ENCODE measurements around the gene PTTG1IP. TPM values are rescaled to one million over a fixed set of nuclear protein-coding genes. Genes with fewer than 3 reads are reported as not detected.

PTTG1IP gene
- total and polyA plus RNA-seq, 2 donors (not counting 1 experiment from before 2014, with no cell fraction given): 229 to 240 TPM

DNA sequence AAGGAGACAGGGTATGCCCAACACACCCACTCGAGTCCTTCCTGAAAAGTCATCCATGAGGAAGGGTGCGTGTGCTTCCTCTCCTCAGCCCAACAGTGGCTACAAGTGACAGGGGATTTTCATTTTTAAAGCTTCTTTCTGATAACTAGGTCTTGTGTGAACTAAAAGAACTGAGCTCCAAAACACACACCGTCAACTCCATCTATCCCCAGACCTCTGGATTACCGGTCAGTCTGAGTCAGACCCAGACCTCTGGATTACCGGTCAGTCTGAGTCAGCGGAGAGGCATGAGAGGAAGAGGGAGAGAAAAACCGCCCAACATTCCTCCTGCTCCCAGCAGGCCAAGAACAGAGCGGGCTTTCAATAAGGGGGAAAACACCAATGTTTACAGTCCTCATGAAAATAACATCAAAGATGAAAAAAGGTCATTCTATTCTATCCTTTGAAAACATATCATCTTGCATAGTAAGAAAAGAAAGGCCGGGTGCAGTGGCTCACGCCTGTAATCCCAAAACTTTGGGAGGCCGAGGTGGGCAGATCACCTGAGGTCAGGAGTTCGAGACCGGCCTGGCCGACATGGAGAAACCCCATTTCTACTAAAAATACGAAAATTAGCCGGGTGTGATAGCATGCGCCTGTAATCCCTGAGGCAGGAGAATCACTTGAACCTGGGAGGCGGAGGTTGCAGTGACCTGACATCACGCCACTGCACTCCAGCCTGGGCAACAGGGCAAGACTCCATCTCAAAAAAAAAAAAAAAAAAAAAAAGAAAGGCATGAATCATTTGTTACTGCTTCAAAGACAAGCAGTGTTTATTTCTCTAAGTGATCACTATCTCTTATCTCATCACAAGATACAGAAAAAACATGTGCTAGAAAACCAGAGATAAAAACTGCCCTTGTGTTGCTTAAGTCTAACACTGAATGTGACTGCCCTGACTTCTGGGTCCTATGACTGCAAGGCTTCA is 3.4 kb downstream of the PTTG1IP start:
- H2AFZ ChIP-seq (ENCODE audit: low read length): no peak overlapping the region
- peak overlapping the region; percentile 90 for H3K4me2 ChIP-seq (ENCODE audit: extremely low read depth, insufficient read depth, low read length)
- DNase-seq (ENCODE audit: low read depth in 2 of 2): peak; percentile 88 to 98
- H3K9ac ChIP-seq (ENCODE audit: insufficient read depth, low read length): peak overlapping the region; percentile 43
- H3K27me3 ChIP-seq (ENCODE audit: control insufficient read depth, insufficient read depth, low read length): no peaks in the 10 kb centered on the region
- TF ChIP-seq, protein P1, sequence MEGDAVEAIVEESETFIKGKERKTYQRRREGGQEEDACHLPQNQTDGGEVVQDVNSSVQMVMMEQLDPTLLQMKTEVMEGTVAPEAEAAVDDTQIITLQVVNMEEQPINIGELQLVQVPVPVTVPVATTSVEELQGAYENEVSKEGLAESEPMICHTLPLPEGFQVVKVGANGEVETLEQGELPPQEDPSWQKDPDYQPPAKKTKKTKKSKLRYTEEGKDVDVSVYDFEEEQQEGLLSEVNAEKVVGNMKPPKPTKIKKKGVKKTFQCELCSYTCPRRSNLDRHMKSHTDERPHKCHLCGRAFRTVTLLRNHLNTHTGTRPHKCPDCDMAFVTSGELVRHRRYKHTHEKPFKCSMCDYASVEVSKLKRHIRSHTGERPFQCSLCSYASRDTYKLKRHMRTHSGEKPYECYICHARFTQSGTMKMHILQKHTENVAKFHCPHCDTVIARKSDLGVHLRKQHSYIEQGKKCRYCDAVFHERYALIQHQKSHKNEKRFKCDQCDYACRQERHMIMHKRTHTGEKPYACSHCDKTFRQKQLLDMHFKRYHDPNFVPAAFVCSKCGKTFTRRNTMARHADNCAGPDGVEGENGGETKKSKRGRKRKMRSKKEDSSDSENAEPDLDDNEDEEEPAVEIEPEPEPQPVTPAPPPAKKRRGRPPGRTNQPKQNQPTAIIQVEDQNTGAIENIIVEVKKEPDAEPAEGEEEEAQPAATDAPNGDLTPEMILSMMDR (conservative IDR thresholded peaks at IDR 0.05 in 1 of 2, IDR thresholded peaks at IDR 0.05 in 1 of 2; ENCODE audit: low read depth in 1 of 2, low read length in 2 of 2): no peak
- TF ChIP-seq EZH2 (IDR thresholded peaks at IDR 0.05; ENCODE audit: low read length, missing control alignments): no peak
- no peaks in the 10 kb centered on the region for H3K9me3 ChIP-seq (ENCODE audit: control insufficient read depth, insufficient read depth, low read depth, low read length)
- H3K4me1 ChIP-seq (ENCODE audit: control insufficient read depth, extremely low read depth, insufficient read depth, low read length): peaks cover 45% of the 10 kb centered on the region
- H3K79me2 ChIP-seq (ENCODE audit: control insufficient read depth, insufficient read depth, low read length): peaks cover 75% of the 10 kb centered on the region
- peak overlapping the region; percentile 95 for H3K27ac ChIP-seq (ENCODE audit: insufficient read depth, low read length)
- H3K4me3 ChIP-seq (replicated peaks in 1 of 4; ENCODE audit: control extremely low read depth in 1 of 4, insufficient read depth in 1 of 4, low read depth in 3 of 4, low read length in 4 of 4): peak overlapping the region; percentile 22 to 40 (median 28)
- peaks cover under 1% of the 10 kb centered on the region for H3K36me3 ChIP-seq (ENCODE audit: control insufficient read depth, insufficient read depth, low read length)
- no peaks in the 10 kb centered on the region for H4K20me1 ChIP-seq (ENCODE audit: control insufficient read depth, extremely low read depth, insufficient read depth, low read length)

DNA sequence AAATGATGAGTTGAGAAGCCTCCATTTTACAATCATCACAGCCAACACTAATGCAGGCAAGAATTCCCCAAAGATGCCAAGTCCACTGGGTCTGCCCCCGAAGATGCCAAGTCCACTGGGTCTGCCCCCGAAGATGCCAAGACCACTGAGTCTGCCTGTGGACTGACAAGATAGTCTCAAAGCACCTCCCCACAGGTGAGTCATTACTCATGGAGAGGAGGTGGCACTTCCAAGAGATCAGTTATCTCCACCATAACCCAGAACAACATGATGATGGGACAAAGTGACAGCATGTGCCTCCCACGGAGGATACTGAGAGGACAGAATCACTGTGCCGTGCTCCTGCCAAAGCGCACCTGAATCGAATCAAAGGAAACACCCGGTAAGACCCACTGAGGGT is 4.8 kb downstream of the PTTG1IP start:
- Histone ChIP-seq H3K36me3 (ENCODE audit: control insufficient read depth, insufficient read depth, low read length) (peaks cover 6% of the 10 kb centered on the region), H3K27me3 (ENCODE audit: control insufficient read depth, insufficient read depth, low read length) (no peaks in the 10 kb centered on the region), H3K9me3 (ENCODE audit: control insufficient read depth, insufficient read depth, low read depth, low read length) (no peaks in the 10 kb centered on the region), H3K9ac (ENCODE audit: insufficient read depth, low read length) (no peak overlapping the region), H3K27ac (ENCODE audit: insufficient read depth, low read length) (peak overlapping the region; percentile 95), H3K4me3 (replicated peaks in 1 of 4; ENCODE audit: control extremely low read depth in 1 of 4, insufficient read depth in 1 of 4, low read depth in 3 of 4, low read length in 4 of 4) (no peak overlapping the region), H3K4me2 (ENCODE audit: extremely low read depth, insufficient read depth, low read length) (peak overlapping the region; percentile 2), H4K20me1 (ENCODE audit: control insufficient read depth, extremely low read depth, insufficient read depth, low read length) (no peaks in the 10 kb centered on the region), H2AFZ (ENCODE audit: low read length) (no peak overlapping the region), H3K4me1 (ENCODE audit: control insufficient read depth, extremely low read depth, insufficient read depth, low read length) (peaks cover 42% of the 10 kb centered on the region), H3K79me2 (ENCODE audit: control insufficient read depth, insufficient read depth, low read length) (peaks cover 85% of the 10 kb centered on the region)
- DNase-seq (ENCODE audit: low read depth in 2 of 2): no peak
- TF ChIP-seq EZH2 (IDR thresholded peaks at IDR 0.05; ENCODE audit: low read length, missing control alignments): no peak
- TF ChIP-seq, protein P1 (conservative IDR thresholded peaks at IDR 0.05 in 1 of 2, IDR thresholded peaks at IDR 0.05 in 1 of 2; ENCODE audit: low read depth in 1 of 2, low read length in 2 of 2): no peak

DNA sequence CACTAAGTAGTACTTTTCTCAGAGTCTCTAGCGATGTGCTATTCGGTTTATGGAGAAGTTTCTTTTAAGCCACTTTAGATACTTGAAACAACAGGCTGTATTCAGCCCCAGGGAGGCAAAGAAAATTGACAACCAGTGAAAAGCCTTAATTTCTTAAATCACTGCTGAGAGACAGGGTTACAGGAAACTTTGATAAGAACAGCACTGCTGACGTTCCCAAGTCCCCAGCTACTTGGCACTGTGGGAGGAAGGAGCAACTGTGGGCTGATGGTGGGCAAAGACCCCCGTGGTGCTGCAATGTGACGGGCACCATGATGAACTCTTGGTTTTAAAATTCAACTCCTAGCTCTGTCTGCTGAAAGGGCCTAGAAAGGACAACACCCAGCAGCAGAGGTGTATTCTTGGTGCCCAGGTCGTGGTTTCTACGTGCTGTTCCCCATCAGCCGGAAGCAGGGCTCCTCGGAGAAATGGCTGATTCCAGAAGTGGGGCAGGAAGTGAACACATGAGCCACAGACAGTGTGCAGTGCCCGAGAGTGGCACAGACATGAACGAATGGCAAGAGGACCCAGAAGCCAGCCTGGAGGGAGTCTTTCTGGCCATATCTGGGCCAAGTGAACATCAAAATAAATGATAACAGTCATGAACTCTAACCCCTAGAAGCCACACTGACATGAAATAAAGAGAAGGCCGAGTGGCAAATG is 5.3 kb downstream of the PTTG1IP start:
- Histone ChIP-seq H3K9ac (ENCODE audit: insufficient read depth, low read length) (no peak overlapping the region), H3K4me2 (ENCODE audit: extremely low read depth, insufficient read depth, low read length) (peak overlapping the region; percentile 27), H2AFZ (ENCODE audit: low read length) (no peak overlapping the region), H3K4me3 (replicated peaks in 1 of 4; ENCODE audit: control extremely low read depth in 1 of 4, insufficient read depth in 1 of 4, low read depth in 3 of 4, low read length in 4 of 4) (no peak overlapping the region), H3K27me3 (ENCODE audit: control insufficient read depth, insufficient read depth, low read length) (no peaks in the 10 kb centered on the region), H3K36me3 (ENCODE audit: control insufficient read depth, insufficient read depth, low read length) (peaks cover 6% of the 10 kb centered on the region), H3K9me3 (ENCODE audit: control insufficient read depth, insufficient read depth, low read depth, low read length) (no peaks in the 10 kb centered on the region), H3K27ac (ENCODE audit: insufficient read depth, low read length) (peak overlapping the region; percentile 95), H4K20me1 (ENCODE audit: control insufficient read depth, extremely low read depth, insufficient read depth, low read length) (no peaks in the 10 kb centered on the region), H3K4me1 (ENCODE audit: control insufficient read depth, extremely low read depth, insufficient read depth, low read length) (peaks cover 42% of the 10 kb centered on the region), H3K79me2 (ENCODE audit: control insufficient read depth, insufficient read depth, low read length) (peaks cover 88% of the 10 kb centered on the region)
- TF ChIP-seq, protein P1 (conservative IDR thresholded peaks at IDR 0.05 in 1 of 2, IDR thresholded peaks at IDR 0.05 in 1 of 2; ENCODE audit: low read depth in 1 of 2, low read length in 2 of 2): no peak
- no peak for TF ChIP-seq EZH2 (IDR thresholded peaks at IDR 0.05; ENCODE audit: low read length, missing control alignments)
- DNase-seq (ENCODE audit: low read depth in 2 of 2): no peak
